ENCODE data around the gene PCGF1.

DNA sequence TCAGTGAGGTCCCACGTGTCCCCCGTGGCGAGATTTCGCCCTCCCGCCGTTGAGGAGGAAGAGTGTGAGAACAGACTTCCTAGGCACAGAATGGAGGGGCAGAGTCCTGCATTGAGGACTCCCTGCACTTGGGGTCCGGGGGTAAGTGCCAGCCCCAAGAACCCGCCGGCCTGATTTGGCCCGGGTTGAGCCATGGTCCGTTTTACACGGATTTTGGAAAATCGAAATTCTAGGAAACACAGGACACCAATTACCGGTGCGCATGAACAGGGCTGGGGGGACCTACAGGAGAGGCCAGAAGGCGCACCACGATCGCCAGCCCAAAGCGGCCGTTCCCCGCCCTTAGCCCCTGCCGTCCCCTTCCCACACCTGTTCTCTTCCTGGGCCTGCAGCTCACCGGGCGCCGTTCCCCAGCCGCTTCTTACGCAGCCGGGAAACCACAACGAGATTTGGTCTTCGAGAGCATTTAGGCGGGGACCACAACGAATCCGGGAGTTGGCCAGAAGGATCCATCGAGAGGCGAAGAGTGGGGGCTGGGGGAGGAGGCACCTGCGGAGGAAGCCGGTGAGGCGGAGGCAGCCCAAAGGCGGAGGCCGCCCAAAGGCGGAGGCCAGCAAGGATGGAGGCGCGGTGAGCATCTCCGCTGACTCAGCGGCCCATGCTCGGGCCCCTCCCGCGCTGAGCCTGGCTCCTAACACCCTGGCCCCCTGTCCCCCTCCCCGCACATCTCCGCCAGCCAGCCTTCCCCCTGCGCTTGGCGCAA is 6.3 kb upstream of the PCGF1 start:
- TF ChIP-seq POLR2A (IDR thresholded peaks at IDR 0.05; ENCODE audit: low read depth, low read length), result no peak
- TF ChIP-seq POLR2AphosphoS5 (IDR thresholded peaks at IDR 0.05; ENCODE audit: low read depth, low read length), result no peak
- TF ChIP-seq PAX5 (IDR thresholded peaks at IDR 0.05; ENCODE audit: insufficient read depth, low read length, severe bottlenecking), result no peak
- no peak for TF ChIP-seq SPI1 (IDR thresholded peaks at IDR 0.05; ENCODE audit: low read depth, low read length)
- TF ChIP-seq TAF1 (IDR thresholded peaks at IDR 0.05; ENCODE audit: low read depth, low read length), result no peak
